ENCODE measurements around the gene PLEKHB2. TPM values are rescaled to one million over a fixed set of nuclear protein-coding genes. Genes with fewer than 3 reads are reported as not detected.

The PLEKHB2 gene
- total RNA-seq, 1 experiment from 2014 or later, result 55.9 TPM

DNA sequence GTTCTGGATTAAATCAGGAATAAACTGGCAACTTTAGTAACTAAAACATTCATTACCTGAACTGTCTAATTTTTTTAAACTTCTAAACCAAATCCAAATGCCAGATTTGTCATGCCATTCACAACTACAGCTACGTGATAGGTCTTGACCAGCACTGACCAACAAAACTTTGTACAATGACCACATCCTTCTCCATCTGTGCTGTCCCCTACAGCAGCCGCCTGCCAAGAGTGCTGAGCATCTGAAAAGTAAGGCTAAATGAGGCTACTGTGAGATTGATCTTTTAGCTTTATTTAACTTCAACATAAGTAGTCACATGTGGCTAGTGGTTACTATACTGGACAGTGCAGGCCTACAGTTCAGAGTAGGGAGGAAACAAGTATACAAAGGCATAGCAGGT lies 19.5 kb upstream of the PLEKHB2 start:
- Histone ChIP-seq H3K4ac (ENCODE audit: low read depth, low read length) (no peak overlapping the region), H2BK20ac (ENCODE audit: low read depth, low read length, poor library complexity, severe bottlenecking) (no peak overlapping the region), H3K9me3 (ENCODE audit: control insufficient read depth, low read depth, low read length) (no peaks in the 10 kb centered on the region), H2AK5ac (ENCODE audit: insufficient read length, low read length) (no peak overlapping the region), H2AFZ (ENCODE audit: low read length) (no peak overlapping the region), H3K23me2 (ENCODE audit: insufficient read length, low read depth, low read length, poor library complexity, severe bottlenecking) (no peaks in the 10 kb centered on the region), H3K9ac (ENCODE audit: extremely low read depth, insufficient read length, low read length) (no peak overlapping the region), H2BK5ac (ENCODE audit: insufficient read length, low read length) (no peak overlapping the region), H3K4me1 (ENCODE audit: insufficient read depth, low read length) (no peaks in the 10 kb centered on the region), H3T11ph (ENCODE audit: low read length) (no peak overlapping the region), H3K27me3 (ENCODE audit: insufficient read depth, low read length) (no peaks in the 10 kb centered on the region), H4K20me1 (ENCODE audit: control insufficient read depth, insufficient read depth, insufficient read length) (no peaks in the 10 kb centered on the region), H3K27ac (ENCODE audit: insufficient read length, low read depth, low read length) (no peak overlapping the region), H4K91ac (ENCODE audit: insufficient read length, low read depth, low read length) (no peak overlapping the region), H3K79me1 (ENCODE audit: insufficient read depth, low read depth, low read length, poor library complexity, severe bottlenecking) (peaks cover 10% of the 10 kb centered on the region), H3K14ac (ENCODE audit: insufficient read depth, low read length) (no peak overlapping the region), H2BK15ac (ENCODE audit: low read depth, low read length) (no peak overlapping the region), H4K8ac (replicated peaks; ENCODE audit: insufficient read length, low read depth, low read length) (no peak overlapping the region), H3K4me2 (ENCODE audit: insufficient read depth, insufficient read length, low read length) (no peak overlapping the region), H4K5ac (ENCODE audit: insufficient read length, low read depth, low read length) (no peak overlapping the region), H2BK12ac (ENCODE audit: insufficient read length, low read depth, low read length) (no peak overlapping the region), H3K56ac (ENCODE audit: insufficient read length, low read depth, low read length) (no peak overlapping the region), H3K79me2 (ENCODE audit: insufficient read depth, low read length) (peaks cover 44% of the 10 kb centered on the region), H3K23ac (ENCODE audit: insufficient read length, low read depth, low read length) (no peak overlapping the region), H2BK120ac (ENCODE audit: low read depth, low read length, poor library complexity, severe bottlenecking) (no peak overlapping the region), H3K18ac (ENCODE audit: insufficient read length, low read depth, low read length) (no peak overlapping the region)
- TF ChIP-seq, protein P1, sequence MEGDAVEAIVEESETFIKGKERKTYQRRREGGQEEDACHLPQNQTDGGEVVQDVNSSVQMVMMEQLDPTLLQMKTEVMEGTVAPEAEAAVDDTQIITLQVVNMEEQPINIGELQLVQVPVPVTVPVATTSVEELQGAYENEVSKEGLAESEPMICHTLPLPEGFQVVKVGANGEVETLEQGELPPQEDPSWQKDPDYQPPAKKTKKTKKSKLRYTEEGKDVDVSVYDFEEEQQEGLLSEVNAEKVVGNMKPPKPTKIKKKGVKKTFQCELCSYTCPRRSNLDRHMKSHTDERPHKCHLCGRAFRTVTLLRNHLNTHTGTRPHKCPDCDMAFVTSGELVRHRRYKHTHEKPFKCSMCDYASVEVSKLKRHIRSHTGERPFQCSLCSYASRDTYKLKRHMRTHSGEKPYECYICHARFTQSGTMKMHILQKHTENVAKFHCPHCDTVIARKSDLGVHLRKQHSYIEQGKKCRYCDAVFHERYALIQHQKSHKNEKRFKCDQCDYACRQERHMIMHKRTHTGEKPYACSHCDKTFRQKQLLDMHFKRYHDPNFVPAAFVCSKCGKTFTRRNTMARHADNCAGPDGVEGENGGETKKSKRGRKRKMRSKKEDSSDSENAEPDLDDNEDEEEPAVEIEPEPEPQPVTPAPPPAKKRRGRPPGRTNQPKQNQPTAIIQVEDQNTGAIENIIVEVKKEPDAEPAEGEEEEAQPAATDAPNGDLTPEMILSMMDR (conservative IDR thresholded peaks at IDR 0.05), result no peak
- WGBS (ENCODE audit: extremely low coverage, insufficient read length, low lambda C conversion rate), result no CpG with 5 or more reads among the region's 2 CpGs
- Mint-ChIP-seq H3K27ac (peak overlapping the region in 2 of 3 experiments; percentile 14 to 60; a peak in 1 of 7 replicates), H3K27me3 (ENCODE audit: low read depth) (no peaks in the 10 kb centered on the region; the same call in 1 of the 2 replicates), H3K4me1 (peaks cover 16 to 18% of the 10 kb centered on the region in 2 experiments), H3K4me3 (no peak overlapping the region), H3K36me3 (ENCODE audit: insufficient read depth in 1 of 3, low read depth in 3 of 3) (peaks cover 57 to 79% (median 68%) of the 10 kb centered on the region in 3 experiments), H3K9me3 (no peaks in the 10 kb centered on the region)
- DNase-seq, result no peak
